ENCODE results near the gene PRKAB2.
"Not testable (repeated sequence)": the region's sequence is repeated elsewhere in the genome, so short reads cannot be mapped to it uniquely, and the experiment has no call there.

Gene PRKAB2

DNA sequence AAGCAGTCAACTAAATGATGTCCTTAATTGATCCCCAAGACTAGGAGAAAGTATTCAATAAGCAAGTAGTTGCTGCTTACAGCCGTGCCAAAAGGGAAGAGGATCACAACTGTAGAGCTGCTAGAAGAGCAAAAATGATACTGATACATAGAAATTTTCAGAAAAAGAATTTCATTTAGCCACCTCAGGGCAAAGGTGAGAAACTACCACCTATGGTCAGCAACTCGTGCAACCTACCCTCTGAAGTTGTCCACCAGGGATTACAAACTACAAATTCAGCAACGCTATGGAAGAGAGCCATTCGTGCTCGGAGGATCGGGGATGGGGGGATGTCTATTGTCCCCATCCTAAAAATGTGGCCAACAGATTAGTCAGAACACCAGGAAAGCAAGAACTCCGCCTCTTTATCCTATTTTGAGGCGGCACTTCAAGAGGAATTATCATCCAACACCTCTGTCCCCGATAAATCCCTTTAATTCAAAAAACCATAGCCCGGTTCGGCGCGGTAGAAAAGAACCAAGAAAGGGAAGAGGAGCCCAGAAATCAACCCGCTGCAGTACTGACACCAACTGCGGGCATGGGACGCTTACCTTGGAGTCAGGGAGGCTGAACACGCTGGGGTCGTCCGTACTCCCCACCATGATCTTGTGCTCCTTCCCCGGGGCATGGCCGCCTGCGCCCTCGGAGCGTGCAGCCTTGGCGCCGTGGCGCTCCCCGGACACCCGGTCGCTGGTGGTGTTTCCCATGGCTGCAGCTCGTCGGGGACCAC lies 687 bp downstream of the PRKAB2 start:
- DNase-seq: no peak

DNA sequence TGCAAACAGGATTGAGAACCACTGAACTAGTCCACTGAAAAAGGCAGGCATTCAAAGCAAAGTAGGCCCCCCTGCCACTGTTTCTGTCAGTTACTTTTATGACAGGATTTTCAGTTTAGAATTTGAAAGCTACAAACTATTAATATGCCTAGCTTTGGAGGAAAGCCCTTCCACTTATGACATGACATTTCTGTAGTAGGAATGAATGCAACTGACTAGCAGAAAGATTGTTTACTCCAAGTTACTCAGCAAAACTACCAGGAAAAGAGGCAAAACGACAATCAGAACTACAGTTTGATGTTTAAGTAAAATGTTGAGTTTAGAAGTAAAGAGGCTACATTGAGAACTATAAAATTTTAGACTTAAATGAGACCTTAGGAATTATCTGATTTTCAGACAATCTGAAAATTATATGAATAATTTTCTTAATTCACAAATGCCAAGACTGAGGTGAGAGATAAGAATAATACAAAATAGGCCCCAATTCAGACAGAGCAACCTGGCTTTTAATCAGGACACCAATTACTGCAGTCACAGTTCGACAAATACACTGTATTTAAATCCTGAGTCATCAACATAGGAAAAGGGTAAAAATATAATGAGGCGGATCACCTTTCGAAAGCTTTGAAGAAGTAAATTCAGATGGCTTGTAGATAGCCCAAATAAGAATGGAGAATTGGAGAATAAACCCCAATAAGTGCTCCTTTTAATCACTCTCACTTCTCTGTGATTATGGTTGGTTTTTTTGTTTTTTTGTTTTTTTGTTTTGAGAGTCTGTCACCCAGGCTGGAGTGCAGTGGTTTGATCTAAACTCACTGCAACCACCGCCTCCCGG lies 2.2 kb downstream of the PRKAB2 start:
- no peak for DNase-seq

DNA sequence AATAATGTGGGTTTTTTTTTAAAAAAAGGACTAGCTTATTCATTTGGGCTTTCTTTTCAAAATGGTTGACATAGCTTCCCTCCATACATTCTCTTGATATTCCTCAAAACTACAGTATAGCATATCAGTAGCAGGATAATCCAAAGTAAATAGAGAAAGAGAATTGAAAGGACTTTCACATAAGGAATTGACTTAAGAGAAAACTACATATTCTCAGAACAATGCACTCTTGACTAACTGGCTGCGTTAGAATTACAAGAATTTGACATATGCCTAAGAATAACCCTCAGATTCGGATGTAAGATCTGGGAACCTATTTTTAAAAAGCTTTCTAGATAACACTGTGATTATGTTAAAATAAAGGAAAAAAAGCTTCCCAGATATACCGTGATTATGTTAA lies 3.1 kb downstream of the PRKAB2 start:
- no peak for DNase-seq

DNA sequence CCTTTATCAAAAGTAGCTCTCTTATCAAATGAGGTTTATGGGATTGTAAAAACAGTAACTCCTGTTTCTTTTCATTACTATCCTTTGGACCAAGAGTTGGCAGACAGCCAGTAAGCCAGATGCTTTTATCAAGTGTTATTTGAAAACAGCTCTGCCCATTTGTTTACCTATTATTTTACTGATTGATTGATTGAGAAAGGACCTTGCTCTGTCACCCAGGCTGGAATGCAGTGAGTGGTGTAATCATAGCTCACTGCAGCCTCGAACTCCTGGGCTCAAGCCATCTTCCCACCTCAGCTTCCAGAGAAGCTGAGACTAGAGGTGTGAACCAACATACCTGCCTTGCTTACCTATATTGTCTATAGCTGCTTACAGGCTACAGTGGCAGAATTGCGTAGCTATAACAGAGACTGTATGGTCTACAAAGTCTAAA lies 3.6 kb downstream of the PRKAB2 start:
- DNase-seq: no peak

DNA sequence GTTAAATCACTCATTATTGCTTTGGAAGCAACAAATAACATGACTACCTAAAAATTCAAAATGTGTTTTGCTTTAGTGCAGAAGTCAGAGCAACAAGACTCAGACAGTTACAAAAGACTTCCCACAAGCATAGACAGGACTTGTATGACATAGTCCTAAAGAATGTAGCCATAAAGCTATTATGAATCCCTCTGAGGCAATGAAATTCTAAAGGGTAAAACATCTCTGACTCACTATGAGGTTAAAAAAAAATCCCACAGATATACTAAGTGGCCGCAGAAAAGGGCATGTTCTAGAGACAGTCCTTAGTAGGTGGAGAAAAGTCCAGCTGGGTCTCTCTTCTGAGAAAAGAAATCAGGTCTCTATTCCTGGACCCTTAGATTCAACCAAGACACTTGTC lies 4.9 kb downstream of the PRKAB2 start:
- DNase-seq: no peak

DNA sequence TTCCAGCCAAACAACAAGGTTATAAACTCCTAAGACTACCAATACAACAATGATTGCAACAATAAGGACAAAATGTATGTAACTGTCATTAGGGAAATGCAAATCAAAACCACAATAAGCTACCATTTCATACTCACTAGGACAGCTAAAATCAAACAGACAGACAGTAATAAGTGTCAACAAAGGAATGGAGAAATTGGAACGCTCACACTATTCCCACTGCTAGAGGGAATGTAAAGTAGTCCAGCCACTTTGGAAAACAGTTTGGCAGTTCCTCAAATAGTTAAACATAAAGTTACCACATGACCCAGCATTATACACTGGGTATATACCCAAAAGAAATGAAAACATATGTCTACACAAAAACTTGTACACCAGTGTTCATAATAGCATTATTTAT lies 9.3 kb downstream of the PRKAB2 start:
- DNase-seq: no peak

DNA sequence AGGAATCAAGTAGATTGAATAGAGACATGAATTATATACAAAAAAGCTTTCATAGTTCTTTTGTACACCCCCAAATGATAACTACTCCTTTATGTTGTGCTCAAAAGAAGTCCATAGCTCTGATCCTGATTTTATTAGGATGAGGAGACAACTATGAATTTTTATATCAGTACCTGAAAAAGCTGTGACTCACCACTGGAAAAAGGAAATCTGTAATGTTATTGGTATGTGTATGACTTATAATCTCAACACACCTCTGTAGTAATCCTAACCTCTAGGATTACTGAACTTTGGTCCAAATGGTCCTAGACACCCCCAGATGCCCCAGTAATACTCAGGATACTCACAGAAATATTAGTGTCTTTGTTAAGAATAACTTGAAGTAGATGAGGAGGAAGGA lies 10.2 kb downstream of the PRKAB2 start:
- DNase-seq: no peak

DNA sequence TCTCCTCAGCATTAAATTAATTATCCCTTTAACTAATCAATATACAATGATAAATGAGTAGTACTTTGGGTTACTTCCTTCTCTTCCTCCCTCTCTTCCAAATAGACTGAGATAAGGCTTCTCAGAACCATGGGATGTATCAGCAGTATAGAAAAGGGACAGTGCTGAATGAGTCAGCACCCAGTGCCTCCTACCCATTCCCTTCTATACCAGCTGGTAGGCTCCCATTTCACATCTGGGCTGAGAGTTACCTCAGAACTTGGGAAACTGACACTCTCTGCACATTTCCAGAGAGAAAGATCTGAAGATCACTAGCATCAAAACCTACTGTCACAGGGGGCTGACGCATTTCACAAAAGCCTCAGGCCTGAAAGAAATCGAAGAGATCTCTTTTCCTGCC lies 15.2 kb downstream of the PRKAB2 start:
- not testable (repeated sequence) for DNase-seq

DNA sequence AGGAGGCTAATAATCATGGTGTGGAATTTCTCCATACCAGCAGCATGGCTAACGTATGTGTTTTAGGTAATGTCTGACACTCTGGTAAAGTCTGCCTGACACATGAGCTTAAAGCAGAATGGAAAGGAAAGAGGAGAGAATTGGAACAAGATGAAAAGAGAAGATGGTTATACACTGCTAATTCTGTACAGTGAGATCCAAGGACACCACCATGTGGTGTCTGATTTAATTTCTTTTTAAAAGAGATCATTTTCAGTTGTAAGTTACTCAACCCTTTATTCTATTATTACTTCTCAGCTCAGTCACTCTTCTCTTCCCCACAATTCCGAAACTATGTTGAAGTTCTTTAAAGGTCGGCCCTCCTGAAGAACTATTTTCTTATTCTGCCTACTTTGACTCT lies 15.6 kb downstream of the PRKAB2 start:
- DNase-seq: no peak

DNA sequence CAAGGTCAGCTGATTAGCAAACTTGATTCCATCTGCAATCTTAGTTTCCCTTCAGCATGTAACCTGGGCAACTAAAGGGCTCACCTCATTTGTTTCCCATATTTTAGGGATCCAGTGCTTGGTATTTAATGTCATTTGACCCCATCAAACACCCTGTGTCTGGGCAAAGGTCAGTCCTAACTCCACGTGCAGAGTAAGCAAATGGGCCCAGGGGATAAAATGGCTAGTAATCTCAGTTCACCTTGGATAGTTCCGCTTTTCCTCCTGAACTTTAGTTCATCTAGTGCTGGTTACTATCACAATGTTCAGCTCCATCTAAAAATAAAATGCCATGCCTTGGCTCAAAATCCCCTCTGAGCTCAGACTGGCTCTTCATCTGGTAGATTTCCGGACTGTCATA lies 19.5 kb downstream of the PRKAB2 start:
- DNase-seq: no peak

DNA sequence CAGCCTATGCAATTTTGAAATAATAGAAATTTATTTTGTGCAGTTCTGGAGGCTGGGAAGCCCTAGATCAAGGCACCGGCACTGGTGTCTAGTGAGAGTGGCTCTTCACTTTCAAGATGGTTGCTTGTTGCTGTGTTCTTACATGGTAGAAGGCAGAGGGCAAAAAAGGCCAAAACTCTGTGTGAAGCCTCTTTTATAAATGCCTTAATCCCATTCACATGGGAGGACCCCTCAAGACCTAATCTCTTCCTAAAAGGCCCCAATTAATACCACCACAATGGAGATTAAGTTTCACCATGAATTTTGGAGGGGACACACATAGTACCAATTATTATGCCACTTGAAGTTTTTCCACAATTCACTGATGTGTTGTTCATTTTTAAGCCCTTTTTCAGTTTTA lies 21.0 kb downstream of the PRKAB2 start:
- DNase-seq: no peak

DNA sequence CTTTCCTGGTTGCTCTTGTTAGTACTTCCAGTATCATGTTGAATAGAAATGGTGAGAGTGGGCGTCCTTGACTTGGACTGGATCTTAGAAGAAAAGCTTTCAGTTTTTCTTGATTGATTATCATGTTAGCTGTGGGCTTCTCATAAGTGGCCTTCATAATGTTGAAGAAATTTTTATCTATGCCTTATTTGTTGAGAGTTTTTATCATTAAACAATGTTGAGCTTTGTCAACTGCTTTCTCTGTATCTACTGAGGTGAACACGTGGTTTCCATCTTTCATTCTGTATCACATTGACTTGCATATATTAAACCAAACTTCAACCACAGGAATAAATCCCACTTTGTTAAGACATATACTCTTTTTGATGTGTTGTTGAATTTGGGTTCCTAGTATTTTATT lies 29.4 kb downstream of the PRKAB2 start:
- no peak for DNase-seq

DNA sequence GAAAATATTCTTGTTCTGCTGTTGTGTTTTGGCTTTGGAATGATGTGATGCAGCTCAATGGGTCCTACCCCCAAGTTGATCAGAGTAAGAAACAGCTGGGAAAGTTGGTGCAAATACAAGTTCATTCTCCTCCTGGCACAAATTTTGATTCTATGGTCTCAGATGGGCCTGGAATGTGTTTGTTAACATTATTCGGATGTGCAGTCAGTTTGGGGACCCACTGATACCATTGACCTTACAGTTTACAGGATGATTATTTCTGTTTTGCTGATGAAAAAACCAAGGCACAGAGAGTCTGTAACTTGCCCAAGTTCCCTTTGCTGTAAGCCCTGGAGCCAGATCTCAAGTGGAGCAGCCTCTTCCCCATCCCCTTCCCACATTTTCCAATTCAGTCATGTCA lies 41.5 kb downstream of the PRKAB2 start:
- not testable (repeated sequence) for DNase-seq

DNA sequence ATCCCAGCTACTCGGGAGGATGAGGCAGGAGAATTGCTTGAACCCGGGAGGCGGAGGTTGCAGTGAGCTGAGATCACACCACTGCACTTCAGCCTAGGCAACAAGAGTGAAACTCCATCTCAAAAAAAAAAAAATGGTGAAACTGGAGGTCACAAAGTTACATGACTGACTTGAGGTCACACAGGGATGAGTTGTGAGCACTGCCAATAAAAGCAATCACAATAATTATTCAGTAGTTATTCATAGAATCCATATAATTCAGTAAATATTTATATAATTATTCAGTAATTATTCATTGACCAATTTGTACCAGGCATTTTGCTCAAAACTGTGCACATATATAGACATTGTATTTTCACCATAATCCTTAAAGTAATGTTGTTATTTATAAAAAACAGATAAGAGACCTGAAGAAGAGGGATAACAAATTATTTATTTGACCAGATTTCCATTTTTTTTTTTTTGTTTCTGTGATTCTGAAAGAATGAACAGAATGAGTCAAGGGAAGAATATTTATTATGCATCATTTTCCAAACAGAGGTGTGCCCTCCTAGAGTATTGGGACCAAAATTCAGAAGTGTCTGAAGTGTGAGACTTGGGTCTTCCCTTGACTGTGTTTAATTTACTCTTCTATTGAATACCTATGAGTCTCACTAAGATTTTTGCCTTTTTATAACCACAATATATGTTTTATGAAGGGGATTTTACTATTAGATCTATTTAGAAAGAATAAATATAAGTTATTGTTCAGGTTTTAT lies 43.0 kb downstream of the PRKAB2 start:
- no peak for DNase-seq

DNA sequence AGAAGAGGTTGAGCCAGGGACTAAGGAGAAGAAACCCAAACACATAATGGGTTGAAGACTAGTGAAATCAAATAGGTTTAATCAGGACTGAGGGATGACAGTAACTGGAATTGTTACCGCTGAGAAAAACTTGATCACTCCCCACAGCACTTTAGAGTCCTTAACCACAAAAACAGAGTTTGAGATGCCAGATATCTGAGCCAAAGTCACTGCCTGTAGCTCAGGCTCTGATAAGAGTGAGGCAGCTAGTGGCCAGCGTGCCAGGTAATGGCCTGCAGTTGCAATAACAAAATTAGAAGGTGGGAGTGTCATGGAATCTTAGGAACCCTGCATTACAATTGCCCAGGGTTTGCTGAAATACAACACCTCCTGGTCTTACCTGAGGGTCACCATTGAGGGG lies 48.0 kb downstream of the PRKAB2 start:
- no peak for DNase-seq

DNA sequence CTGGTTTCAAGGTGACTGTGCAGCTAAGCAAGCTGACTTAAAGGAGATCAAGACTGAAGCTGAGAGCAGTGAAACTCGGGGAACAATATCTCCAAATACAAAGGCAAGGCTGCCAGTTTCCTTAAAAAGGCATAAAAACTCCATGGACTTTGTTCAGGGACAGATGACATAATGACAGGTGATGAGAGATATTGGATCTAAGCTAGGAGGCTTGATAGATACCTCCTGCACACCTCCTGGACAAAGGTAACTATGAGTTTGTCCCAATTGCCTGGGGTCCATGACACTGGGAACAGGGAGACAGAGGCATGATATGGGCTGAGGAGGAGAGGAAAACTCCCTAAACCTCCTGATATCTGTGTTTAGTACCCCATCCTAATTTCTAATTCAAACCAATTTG lies 55.2 kb downstream of the PRKAB2 start:
- DNase-seq: no peak

DNA sequence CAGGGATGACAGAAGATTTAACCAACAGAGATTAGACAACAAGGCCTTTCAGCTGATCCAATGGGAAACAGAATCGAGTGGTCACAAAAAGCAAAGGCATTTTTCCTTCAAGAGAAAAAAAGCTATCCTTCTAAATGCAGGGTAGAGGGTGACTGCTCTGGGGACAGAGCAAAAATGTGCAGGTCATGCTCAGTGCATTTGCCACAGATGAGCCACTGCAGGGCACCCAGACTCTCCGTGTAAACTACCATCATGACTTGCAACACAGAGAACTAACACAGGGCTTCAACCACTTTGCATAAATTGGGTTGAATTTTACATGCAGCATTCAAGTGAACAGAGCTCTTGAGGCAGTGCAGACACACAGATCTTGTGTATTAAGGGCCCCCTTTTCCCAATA lies 56.8 kb downstream of the PRKAB2 start:
- DNase-seq: no peak

DNA sequence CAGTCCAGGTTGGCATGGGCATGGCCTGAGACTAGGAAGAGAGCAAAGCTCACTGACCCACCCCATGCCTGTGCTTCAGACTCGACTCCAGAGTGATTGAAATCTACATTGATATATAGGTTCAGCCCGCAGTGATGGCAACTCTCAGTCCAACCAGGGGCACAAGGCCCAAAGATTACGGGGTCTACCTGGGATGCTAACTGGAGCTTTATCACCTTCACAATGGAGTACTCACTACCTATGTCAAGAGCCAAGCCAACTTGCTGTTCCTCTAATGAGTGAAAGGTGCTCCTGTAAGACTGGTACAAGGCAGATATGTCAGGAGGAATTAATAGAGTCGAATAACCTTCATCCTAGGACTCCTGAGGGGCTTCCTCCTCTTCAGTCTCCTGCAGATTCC lies 57.2 kb downstream of the PRKAB2 start:
- not testable (repeated sequence) for DNase-seq

DNA sequence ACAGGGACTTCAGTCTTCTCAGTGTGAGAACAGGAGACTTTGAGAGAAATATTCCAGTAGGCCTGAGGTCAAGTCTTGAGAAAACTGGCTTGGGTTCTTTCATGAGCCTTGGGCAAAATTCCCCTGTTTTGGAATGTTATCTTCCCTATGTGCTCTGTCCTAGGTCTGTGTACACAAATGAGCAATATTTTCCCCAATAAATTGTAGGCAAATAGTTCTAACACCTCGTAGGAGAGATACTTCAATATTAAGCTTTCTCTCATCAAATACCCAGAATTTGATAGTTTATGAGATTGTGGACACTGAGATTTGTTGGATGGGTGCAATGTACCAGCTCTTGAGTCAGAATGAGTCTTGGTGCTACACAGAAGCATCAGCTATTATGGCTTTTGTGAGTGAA lies 57.9 kb downstream of the PRKAB2 start:
- not testable (repeated sequence) for DNase-seq

DNA sequence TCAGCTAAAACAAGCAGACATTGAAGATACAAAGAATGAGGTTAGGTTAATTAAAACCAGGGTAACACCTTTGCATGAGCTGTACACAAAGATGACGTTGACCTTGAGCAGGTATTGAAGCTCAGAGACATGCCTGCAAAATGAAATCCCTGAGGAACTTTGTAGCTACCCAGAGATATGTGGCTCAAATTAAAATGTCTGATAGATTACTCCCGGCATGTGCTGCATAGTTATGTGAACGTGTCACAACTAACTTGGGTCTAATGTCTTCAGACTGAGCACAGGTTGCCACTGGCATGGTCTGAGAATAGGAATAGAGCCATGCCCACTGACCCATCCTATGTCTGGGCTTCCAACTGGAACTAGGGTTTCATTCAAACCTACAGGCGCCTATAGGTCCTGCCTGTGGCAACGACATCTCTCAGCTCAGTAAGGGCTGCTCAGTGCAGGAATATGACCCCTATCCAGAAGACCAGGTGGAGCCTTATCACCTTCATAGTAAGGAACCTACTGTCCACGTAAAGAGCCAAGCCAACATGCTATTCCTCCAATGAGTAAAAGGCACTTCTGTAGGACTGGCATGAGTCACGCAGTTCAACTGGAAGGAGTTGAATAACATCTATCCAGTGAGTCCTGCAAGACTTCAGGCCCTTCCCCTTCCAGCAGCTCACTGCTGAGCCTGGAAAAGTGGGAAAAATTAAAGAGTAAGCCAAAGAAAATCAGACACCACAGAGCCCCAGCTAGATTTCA lies 60.7 kb downstream of the PRKAB2 start:
- DNase-seq: no peak

DNA sequence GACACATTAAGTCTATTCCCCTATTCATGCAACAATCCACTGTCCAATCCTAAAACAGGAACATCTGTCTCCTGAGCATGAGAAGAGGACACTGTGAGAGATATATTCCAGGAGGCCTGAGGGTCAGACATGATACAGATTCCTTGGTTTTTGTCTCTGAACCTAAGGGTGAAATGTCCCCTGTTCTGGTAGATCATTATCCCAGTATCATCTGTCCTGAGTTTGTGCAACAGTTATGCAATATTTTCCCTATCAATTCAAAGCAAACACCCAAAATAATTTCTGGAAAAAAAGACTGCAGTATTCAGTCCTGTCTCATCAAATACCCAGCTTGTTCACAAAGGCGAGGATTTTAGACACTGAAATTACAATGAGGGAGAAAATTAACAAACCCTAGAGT lies 61.4 kb downstream of the PRKAB2 start:
- no peak for DNase-seq

DNA sequence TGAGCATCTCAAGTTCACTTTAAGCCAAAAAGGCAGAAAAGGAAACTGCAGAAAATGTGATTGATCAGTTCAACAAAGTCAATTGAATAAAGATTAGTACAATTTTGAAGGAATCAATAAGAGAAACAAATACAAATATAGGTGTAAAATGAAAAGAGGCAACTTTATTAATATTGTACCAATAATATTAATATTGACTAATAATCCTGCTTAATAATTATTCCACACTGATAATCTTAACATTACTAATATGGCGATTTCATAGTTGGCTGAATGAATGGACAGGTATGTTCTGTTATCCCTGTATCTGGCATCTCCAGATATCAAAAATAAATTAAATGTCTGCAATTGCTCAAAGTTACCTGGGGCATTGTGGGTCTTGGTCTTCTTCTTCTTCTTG lies 61.8 kb downstream of the PRKAB2 start:
- DNase-seq: no peak

DNA sequence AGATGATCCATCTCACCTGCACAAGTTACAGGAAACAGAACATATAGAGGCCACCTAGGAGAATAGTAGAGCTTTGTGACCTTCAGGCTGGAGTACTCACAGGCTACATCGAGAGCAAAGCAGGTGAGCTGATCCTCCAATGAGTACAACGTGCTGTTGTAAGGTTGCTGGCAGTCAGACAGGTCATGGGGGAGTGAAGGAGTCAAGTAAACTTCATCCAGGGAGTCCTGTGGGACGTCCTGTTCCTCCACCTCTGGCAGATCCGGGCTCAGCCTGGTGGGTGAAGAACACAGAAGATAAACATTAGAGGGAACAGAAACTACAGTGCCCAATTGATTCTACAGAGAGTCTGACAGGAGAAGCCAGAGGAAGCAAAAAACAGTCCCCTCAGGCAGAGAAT lies 62.5 kb downstream of the PRKAB2 start:
- DNase-seq: no peak

Data from stimulated activated CD8-positive, alpha-beta memory T cell treated with anti-CD3 and anti-CD28 coated beads, Interleukin-4, amount 100 ng/mL, for 48 hours (primary cell).